8988T (cell line): ENCODE data around the gene QPCTL.
A peak's percentile ranks its signal among the peaks of the same experiment; 100 is the strongest.
"Not testable (repeated sequence)": the region's sequence is repeated elsewhere in the genome, so short reads cannot be mapped to it uniquely, and the experiment has no call there.

Experiments used
- DNase-seq: peaks from one replicate; pipeline ENCODE4 v3.0.0; 2011

The QPCTL gene

GRCh38 chr19:45677351-45678230 lies 14.9 kb upstream of the QPCTL start:
- peak; percentile 84 for DNase-seq

DNA sequence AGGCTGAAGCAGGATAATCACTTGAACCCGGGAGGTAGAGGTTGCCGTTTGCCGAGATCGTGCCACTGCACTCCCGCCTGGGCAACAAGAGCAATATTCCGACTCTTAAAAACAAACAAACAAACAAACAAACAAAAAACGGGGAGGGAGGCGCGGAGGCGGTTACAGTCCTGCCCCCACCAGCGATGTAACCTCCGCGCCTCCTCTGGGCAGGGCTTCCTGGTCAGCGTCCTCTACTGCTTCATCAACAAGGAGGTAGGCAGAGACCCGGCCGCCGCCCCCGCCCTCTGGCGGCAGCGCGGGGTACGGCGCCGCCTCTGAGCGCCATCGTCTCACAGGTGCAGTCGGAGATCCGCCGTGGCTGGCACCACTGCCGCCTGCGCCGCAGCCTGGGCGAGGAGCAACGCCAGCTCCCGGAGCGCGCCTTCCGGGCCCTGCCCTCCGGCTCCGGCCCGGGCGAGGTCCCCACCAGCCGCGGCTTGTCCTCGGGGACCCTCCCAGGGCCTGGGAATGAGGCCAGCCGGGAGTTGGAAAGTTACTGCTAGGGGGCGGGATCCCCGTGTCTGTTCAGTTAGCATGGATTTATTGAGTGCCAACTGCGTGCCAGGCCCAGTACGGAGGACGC lies 11.0 kb upstream of the QPCTL start:
- peak; percentile 62 for DNase-seq

GRCh38 chr19:45682117-45682516 lies 10.3 kb upstream of the QPCTL start:
- no peak for DNase-seq

DNA sequence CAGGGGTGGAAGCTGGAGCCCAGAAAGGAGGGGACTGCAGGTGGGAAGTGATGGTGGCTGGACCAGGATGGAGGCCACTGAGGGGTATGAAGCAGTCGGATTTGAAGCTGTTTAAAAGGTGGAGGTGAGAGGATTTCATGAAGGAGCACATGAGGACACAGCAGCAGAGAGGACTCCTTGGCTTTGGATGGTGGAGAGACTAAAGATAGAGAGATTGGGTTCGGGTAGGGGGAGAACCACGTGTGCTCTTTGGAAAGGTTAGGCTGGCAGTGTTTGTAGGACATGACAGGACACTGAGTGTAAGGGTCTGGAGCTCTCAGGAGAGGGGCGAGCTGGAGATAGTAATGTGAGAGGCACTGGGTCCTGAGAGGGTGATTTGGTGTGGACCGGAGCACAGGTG lies 9.6 kb upstream of the QPCTL start:
- no peak for DNase-seq

- not testable (repeated sequence) for DNase-seq
Measured at GRCh38 chr19:45685045-45685444, 7.4 kb upstream of the QPCTL start.

DNA sequence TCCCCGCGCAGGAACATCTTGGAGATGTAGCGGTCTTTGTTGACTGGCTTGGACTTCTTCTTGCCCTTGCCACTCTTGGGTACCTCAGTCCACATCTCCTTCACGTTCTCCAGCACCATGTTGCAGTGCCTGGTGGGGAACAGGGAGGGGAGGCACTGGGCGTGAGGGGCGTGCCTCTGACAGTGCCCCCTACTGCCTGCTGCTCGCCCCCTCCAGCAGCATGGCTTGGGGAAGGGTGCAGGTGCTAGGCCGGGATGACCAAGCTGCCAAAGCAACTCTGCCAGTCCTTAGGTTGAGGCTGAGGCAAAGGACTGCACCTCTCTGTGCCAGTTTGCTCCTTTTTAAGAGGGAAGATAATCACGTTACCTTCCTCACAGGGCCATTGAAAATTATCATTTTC lies 4.9 kb upstream of the QPCTL start:
- no peak for DNase-seq

- peak; percentile 61 for DNase-seq
Measured at GRCh38 chr19:45691516-45692186, 815 bp upstream of the QPCTL start, which contains the start of gene SNRPD2. Gene SNRPD2, minus strand, starts transcription at chr19:45691953. Its CDS starts 65 bp downstream, at chr19:45691888.

- no peak for DNase-seq
Measured at GRCh38 chr19:45693106-45693788, 781 bp downstream of the QPCTL start.

GRCh38 chr19:45701676-45702075 lies 9.2 kb downstream of the QPCTL start:
- no peak for DNase-seq

- no peak for DNase-seq
Measured at GRCh38 chr19:45705115-45705514, 12.6 kb downstream of the QPCTL start.

GRCh38 chr19:45705710-45706415 lies 13.4 kb downstream of the QPCTL start:
- no peak for DNase-seq

DNA sequence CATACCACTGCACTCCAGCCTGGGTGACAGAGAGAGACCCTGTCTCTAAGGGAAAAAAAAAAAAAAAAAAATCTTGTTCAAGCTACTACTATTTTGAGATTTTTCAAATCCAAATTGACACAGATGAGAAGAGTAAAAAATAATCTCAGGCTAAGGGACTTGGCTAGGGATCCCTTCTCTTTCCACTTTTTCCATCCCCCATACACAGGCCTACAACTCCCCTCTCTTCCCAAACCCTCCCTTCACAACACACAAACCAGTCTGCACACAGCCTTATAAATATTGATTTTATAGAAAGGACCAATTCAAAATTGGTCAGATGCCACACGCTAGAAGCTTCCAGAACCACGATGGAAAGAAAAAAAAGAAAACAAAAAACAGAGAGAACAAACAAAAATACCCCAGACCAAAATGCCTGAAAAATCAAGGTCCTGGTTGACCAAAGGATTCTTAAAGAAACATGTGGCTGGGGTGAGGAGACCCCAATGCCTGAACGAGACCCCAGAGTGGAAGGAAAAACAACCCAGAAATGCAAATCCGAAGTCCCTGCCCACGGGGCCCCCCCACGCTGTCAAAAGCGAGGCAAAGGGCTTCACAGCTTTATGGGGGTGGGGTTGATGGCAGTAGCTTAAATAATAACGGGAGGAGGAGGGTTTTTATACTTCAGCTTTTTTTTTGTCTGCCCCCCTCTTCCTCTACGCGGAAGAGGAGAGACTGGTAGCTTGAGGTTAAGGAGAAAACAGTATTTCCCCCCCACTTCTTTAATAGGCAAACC lies 18.1 kb downstream of the QPCTL start:
- DNase-seq = no peak

- no peak for DNase-seq
Measured at GRCh38 chr19:45711851-45712698, 19.6 kb downstream of the QPCTL start.

DNA sequence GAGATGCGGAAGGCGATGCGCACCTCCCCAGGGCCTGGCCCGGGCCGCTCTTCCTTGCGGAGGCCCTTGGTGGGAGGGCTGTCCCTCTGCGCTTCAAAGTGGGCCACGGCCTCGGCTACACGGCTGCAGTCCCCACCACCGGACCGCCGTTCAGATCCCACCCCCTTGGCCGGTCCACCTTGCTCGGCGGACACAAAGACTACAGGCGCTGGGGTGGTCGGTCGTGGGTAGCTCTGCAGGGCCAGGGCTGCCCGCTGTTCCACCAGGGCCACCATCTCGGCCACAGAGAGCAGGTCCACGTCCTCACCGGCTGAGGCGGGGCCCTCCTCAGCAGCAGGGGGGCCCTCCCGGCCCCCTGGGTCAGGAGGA lies 20.2 kb downstream of the QPCTL start:
- DNase-seq = no peak

- DNase-seq = no peak
Measured at GRCh38 chr19:45713141-45713540, 20.7 kb downstream of the QPCTL start.

DNA sequence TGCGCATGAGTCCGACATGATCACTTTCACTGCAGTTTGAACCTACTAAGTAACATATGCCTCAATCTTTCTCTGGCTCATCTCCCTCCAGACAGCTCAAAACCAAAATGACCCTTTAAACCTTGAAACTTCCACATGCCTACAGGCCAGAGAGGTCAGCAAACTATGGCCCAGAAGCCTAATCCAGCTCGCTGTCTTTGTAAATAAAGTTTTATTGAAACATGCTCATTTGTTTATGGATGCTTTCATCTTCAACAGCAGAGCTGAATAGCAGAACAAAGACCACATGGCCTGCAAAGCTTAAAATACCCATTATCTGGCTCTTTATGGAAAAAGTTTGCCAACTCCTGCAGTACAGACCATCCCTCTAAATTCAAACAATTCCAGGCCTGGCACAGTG lies 22.7 kb downstream of the QPCTL start:
- DNase-seq = no peak

GRCh38 chr19:45716359-45717130 lies 24.1 kb downstream of the QPCTL start:
- DNase-seq = no peak

DNA sequence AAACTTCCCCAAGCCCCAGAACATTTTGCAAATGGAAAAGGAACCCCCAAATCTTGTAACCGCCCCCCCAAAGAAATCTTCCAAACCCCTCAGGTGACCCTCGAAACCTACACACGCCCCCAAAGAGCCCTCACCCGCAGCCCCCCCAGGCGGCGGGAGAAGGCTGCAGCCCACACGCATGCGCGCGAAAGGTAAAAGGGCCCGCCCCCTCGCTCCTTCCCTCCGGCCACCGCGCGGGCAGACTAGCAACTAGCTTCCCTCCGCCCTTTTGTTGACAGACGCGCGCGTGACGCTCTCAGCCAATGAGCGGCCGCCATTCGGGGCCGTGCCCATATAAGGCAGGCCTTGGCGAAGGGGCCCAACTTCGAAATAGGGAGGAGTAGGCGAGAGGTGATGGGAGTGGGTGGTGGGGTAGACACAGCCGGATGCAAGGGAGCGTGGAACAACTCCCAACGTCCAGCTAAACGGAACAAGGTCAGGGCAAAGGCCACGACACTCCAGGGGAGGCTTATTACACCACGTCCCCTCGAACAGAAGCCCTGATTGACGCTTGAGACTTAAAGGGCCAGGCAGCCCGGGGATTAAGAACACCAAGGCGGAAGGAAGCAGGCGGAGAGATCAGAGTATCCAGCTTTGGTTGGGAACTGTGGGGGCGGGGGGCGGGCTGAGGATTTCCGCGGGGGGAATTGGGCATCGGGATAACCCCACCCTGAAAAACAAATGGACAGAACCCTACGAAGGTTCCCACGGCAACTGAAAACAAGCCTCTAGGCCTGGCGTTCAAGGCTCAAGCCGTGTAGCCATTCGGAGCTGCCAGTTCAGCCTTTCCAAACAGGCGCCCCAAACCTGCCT lies 24.9 kb downstream of the QPCTL start:
- peak; percentile 91 for DNase-seq
